ENCODE results near the gene DAG1. TPM values are rescaled to one million over a fixed set of nuclear protein-coding genes. Genes with fewer than 3 reads are reported as not detected.

The DAG1 gene
- total RNA-seq, 2 experiments from 2014 or later: 10.9 to 14.9 TPM

GRCh38 chr3:49523756-49524747 lies 54.0 kb downstream of the DAG1 start:
- no peaks in the 10 kb centered on the region for H3K79me2 ChIP-seq (ENCODE audit: insufficient read depth, low read depth, low read length)
- ChIA-PET CTCF (ENCODE audit: unreplicated experiment) (no interaction called here), POLR2A (interaction anchor here (0.6 kb wide), 1 partner anchor 44 kb away, joined by 3 read pairs; no protein-coding TSS in a partner anchor)
- intact Hi-C loops (cut with micrococcal nuclease; ENCODE audit: unreplicated experiment): no loop called here
- H3K9me3 ChIP-seq (ENCODE audit: low read length): no peaks in the 10 kb centered on the region
- H3K36me3 ChIP-seq (ENCODE audit: insufficient read depth, low read length): peaks cover 4% of the 10 kb centered on the region
- no peaks in the 10 kb centered on the region for H3K9me2 ChIP-seq (ENCODE audit: insufficient read depth, low read length)
- H3K4me1 ChIP-seq (ENCODE audit: insufficient read depth, low read length, poor library complexity, severe bottlenecking): no peaks in the 10 kb centered on the region
- BruUV-seq (replicated peaks): no TSS peak
- H3K27ac ChIP-seq (ENCODE audit: low read depth, low read length, poor library complexity, severe bottlenecking): no peak overlapping the region
- no peak for DNase-seq (ENCODE audit: low spot score)
- no peak overlapping the region for H3K4me2 ChIP-seq (ENCODE audit: low read length)
- H3K4me3 ChIP-seq (ENCODE audit: low read depth, low read length, poor library complexity, severe bottlenecking): no peak overlapping the region
- no peak overlapping the region for H2AFZ ChIP-seq (ENCODE audit: low read length)
- no peak for TF ChIP-seq EZH2phosphoT487 (IDR thresholded peaks at IDR 0.05; ENCODE audit: borderline replicate concordance, low read depth, low read length)
- TF ChIP-seq, protein P1, sequence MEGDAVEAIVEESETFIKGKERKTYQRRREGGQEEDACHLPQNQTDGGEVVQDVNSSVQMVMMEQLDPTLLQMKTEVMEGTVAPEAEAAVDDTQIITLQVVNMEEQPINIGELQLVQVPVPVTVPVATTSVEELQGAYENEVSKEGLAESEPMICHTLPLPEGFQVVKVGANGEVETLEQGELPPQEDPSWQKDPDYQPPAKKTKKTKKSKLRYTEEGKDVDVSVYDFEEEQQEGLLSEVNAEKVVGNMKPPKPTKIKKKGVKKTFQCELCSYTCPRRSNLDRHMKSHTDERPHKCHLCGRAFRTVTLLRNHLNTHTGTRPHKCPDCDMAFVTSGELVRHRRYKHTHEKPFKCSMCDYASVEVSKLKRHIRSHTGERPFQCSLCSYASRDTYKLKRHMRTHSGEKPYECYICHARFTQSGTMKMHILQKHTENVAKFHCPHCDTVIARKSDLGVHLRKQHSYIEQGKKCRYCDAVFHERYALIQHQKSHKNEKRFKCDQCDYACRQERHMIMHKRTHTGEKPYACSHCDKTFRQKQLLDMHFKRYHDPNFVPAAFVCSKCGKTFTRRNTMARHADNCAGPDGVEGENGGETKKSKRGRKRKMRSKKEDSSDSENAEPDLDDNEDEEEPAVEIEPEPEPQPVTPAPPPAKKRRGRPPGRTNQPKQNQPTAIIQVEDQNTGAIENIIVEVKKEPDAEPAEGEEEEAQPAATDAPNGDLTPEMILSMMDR (conservative IDR thresholded peaks at IDR 0.05; ENCODE audit: low read length): no peak
- H4K20me1 ChIP-seq (ENCODE audit: insufficient read depth, low read length): no peaks in the 10 kb centered on the region

DNA sequence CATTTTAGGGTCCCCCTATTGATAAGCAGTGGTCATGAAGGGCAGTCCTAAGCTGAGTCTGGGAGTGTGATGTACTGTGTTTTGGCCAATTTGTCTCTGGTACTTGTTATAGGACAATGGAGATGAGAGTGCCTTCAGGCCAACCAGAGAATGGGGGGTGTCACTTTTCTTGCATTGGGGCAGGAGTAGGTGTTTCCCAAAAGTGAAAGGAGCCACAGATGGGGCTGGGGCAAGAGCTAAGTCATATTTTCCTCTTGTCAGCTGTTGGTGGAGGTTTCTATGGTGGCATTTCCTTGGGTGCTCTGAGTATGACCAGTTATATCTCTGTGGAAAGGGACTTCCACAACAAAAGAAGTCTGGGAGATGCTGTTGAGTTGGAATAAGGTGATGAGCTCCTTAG lies 59.5 kb downstream of the DAG1 start:
- no peak overlapping the region for H3K4me3 ChIP-seq (ENCODE audit: low read depth, low read length, poor library complexity, severe bottlenecking)
- POLR2A ChIA-PET: no interaction called here
- TF ChIP-seq, protein P1 (conservative IDR thresholded peaks at IDR 0.05; ENCODE audit: low read length): no peak
- TF ChIP-seq EZH2phosphoT487 (IDR thresholded peaks at IDR 0.05; ENCODE audit: borderline replicate concordance, low read depth, low read length): no peak
- CTCF ChIA-PET (ENCODE audit: unreplicated experiment): no interaction called here
- no peak for DNase-seq (ENCODE audit: low spot score)
- no peak overlapping the region for H3K27ac ChIP-seq (ENCODE audit: low read depth, low read length, poor library complexity, severe bottlenecking)
- intact Hi-C loops (cut with micrococcal nuclease; ENCODE audit: unreplicated experiment): no loop called here
- BruUV-seq (replicated peaks): no TSS peak
- no peaks in the 10 kb centered on the region for H3K9me3 ChIP-seq (ENCODE audit: low read length)
- H3K79me2 ChIP-seq (ENCODE audit: insufficient read depth, low read depth, low read length): no peaks in the 10 kb centered on the region
- no peak overlapping the region for H3K4me2 ChIP-seq (ENCODE audit: low read length)
- H3K4me1 ChIP-seq (ENCODE audit: insufficient read depth, low read length, poor library complexity, severe bottlenecking): no peaks in the 10 kb centered on the region
- H2AFZ ChIP-seq (ENCODE audit: low read length): no peak overlapping the region
- H4K20me1 ChIP-seq (ENCODE audit: insufficient read depth, low read length): no peaks in the 10 kb centered on the region
- peaks cover 23% of the 10 kb centered on the region for H3K36me3 ChIP-seq (ENCODE audit: insufficient read depth, low read length)
- H3K9me2 ChIP-seq (ENCODE audit: insufficient read depth, low read length): no peaks in the 10 kb centered on the region

GRCh38 chr3:49530231-49530630 lies 60.2 kb downstream of the DAG1 start:
- H4K20me1 ChIP-seq (ENCODE audit: insufficient read depth, low read length): no peaks in the 10 kb centered on the region
- no TSS peak for BruUV-seq (replicated peaks)
- no peak overlapping the region for H3K27ac ChIP-seq (ENCODE audit: low read depth, low read length, poor library complexity, severe bottlenecking)
- POLR2A ChIA-PET: no interaction called here
- H2AFZ ChIP-seq (ENCODE audit: low read length): no peak overlapping the region
- H3K9me3 ChIP-seq (ENCODE audit: low read length): no peaks in the 10 kb centered on the region
- intact Hi-C loops (cut with micrococcal nuclease; ENCODE audit: unreplicated experiment): no loop called here
- H3K4me3 ChIP-seq (ENCODE audit: low read depth, low read length, poor library complexity, severe bottlenecking): no peak overlapping the region
- no peak for DNase-seq (ENCODE audit: low spot score)
- no peaks in the 10 kb centered on the region for H3K9me2 ChIP-seq (ENCODE audit: insufficient read depth, low read length)
- peaks cover 23% of the 10 kb centered on the region for H3K36me3 ChIP-seq (ENCODE audit: insufficient read depth, low read length)
- no peaks in the 10 kb centered on the region for H3K79me2 ChIP-seq (ENCODE audit: insufficient read depth, low read depth, low read length)
- no peaks in the 10 kb centered on the region for H3K4me1 ChIP-seq (ENCODE audit: insufficient read depth, low read length, poor library complexity, severe bottlenecking)
- H3K4me2 ChIP-seq (ENCODE audit: low read length): no peak overlapping the region
- CTCF ChIA-PET (ENCODE audit: unreplicated experiment): no interaction called here
- TF ChIP-seq EZH2phosphoT487 (IDR thresholded peaks at IDR 0.05; ENCODE audit: borderline replicate concordance, low read depth, low read length): no peak
- TF ChIP-seq, protein P1 (conservative IDR thresholded peaks at IDR 0.05; ENCODE audit: low read length): no peak

All from OCI-LY7 (cell line).